Measurements from ENCODE around the gene JUND. TPM values are rescaled to one million over a fixed set of nuclear protein-coding genes. Genes with fewer than 3 reads are reported as not detected.
A peak's percentile ranks its signal among the peaks of the same experiment; 100 is the strongest.

JUND gene
- total and polyA plus RNA-seq, 9 donors: 75.1 to 178 (median 137) TPM

DNA sequence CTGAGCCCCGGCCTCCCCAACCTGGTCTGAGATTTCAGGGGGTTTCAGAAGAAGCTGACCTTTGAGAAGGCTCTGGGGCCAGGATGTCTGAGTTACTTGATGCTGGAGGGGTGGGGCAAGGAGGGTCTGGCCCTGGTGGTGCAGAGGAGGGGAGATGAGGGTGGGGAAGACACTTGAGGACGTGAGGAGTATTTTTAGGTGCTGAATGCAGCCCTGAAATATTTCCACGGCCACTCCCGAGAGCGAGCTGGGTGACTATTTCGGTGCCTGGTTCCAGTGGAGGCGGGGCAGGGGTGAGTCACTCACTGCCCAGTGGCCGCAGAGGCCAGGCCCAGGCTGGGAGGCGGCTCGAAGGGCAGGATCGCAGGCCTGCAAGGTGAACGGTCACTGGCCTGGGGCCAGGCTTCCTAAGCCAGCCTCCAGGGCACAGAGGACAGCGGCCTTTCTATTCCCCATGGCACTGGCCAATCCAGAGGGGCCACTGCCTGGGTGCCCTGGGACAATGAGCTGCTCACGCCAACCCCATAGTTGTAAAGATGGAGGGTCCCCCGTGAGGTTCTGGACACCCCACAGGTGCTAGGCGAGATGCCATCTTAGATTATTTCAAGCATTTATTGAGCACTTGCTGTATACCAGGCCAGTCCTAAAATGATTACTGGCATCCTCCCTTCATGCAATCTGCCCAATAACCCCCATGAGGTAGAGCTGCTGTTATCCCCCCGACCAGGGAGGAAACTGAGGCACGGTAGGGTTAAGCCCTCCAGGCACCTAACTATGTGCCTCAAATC is 19.7 kb upstream of the JUND start:
- Histone ChIP-seq H3K27ac (ENCODE audit: low read length) (peak overlapping the region; percentile 65), H3K36me3 (ENCODE audit: control insufficient read depth, insufficient read depth, low read length) (peaks cover 3% of the 10 kb centered on the region), H3K27me3 (ENCODE audit: control insufficient read depth, insufficient read depth, low read length) (no peaks in the 10 kb centered on the region), H3K4me1 (ENCODE audit: control insufficient read depth, insufficient read depth, low read length) (peaks cover 45% of the 10 kb centered on the region), H3K9me3 (replicated peaks; ENCODE audit: control insufficient read depth, low read depth, low read length) (no peaks in the 10 kb centered on the region), H3K4me3 (ENCODE audit: low read length) (no peak overlapping the region)
- peak; percentile 81 for DNase-seq
- 42% methylated on average over 13 of the region's 18 CpGs for WGBS (ENCODE audit: insufficient coverage)

DNA sequence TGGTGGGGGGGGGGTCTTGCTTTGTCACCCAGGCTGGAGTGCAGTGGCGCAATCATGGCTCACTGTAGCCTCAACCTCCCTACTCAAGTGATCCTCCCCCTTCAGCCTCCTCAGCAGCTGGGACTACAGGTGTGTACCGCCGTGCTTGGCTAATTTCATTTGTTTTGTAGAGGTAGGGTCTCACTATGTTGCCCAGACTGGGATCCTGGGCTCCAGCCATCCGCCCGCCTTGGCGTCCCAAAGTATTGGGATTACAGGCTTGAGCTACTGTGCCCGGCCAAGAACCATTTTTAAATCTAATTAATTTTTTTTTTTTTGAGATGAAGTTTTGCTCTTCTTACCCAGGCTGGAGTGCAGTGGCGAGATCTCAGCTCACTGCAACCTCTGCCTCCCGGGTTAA is 18.2 kb upstream of the JUND start:
- H3K9me3 ChIP-seq (replicated peaks; ENCODE audit: control insufficient read depth, low read depth, low read length): no peaks in the 10 kb centered on the region
- WGBS (ENCODE audit: insufficient coverage): no CpG with 5 or more reads among the region's 9 CpGs

GRCh38 chr19:18298601-18299000 is 17.2 kb upstream of the JUND start:
- Histone ChIP-seq H3K4me1 (ENCODE audit: control insufficient read depth, insufficient read depth, low read length) (peaks cover 22% of the 10 kb centered on the region), H3K36me3 (ENCODE audit: control insufficient read depth, insufficient read depth, low read length) (no peaks in the 10 kb centered on the region), H3K4me3 (ENCODE audit: low read length) (no peak overlapping the region), H3K27me3 (ENCODE audit: control insufficient read depth, insufficient read depth, low read length) (no peaks in the 10 kb centered on the region), H3K27ac (ENCODE audit: low read length) (no peak overlapping the region), H3K9me3 (replicated peaks; ENCODE audit: control insufficient read depth, low read depth, low read length) (no peaks in the 10 kb centered on the region)
- DNase-seq: no peak
- WGBS (ENCODE audit: insufficient coverage): 69% methylated on average over 3 of the region's 6 CpGs

More for the DNA sequence above, 18.2 kb upstream of the JUND start:
- Histone ChIP-seq H3K27ac (ENCODE audit: low read length) (no peak overlapping the region), H3K4me3 (ENCODE audit: low read length) (no peak overlapping the region), H3K4me1 (ENCODE audit: control insufficient read depth, insufficient read depth, low read length) (peaks cover 32% of the 10 kb centered on the region), H3K27me3 (ENCODE audit: control insufficient read depth, insufficient read depth, low read length) (no peaks in the 10 kb centered on the region), H3K36me3 (ENCODE audit: control insufficient read depth, insufficient read depth, low read length) (no peaks in the 10 kb centered on the region)
- DNase-seq: no peak

GRCh38 chr19:18297308-18297707 is 15.9 kb upstream of the JUND start:
- Histone ChIP-seq H3K4me3 (ENCODE audit: low read length) (no peak overlapping the region), H3K9me3 (replicated peaks; ENCODE audit: control insufficient read depth, low read depth, low read length) (no peaks in the 10 kb centered on the region), H3K27ac (ENCODE audit: low read length) (no peak overlapping the region), H3K4me1 (ENCODE audit: control insufficient read depth, insufficient read depth, low read length) (peaks cover 25% of the 10 kb centered on the region), H3K36me3 (ENCODE audit: control insufficient read depth, insufficient read depth, low read length) (no peaks in the 10 kb centered on the region), H3K27me3 (ENCODE audit: control insufficient read depth, insufficient read depth, low read length) (no peaks in the 10 kb centered on the region)
- no peak for DNase-seq
- WGBS (ENCODE audit: insufficient coverage): 8% methylated on average over 2 of the region's 4 CpGs

DNA sequence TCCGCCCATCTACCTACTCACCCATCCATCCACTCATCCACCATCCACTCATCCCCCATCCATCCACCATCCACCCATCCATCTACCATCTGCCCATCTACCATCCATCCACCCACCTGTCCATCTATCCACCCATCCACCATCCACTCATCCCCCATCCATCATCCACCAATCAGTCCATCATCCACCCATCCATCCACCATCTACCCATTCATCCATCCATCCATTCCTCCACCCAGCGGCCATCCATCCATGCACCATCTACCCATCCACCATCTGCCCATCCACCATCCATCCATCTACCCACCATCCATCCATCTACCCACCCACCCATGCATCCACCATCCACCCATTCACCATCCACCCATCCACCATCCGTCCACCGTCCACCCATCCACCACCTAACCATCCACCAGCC is 13.6 kb upstream of the JUND start:
- no peaks in the 10 kb centered on the region for H3K27me3 ChIP-seq (ENCODE audit: control insufficient read depth, insufficient read depth, low read length)
- no peak for DNase-seq
- WGBS (ENCODE audit: insufficient coverage): 98% methylated on average over 4 of the region's 4 CpGs
- no peak overlapping the region for H3K4me3 ChIP-seq (ENCODE audit: low read length)
- H3K36me3 ChIP-seq (ENCODE audit: control insufficient read depth, insufficient read depth, low read length): no peaks in the 10 kb centered on the region
- no peak overlapping the region for H3K27ac ChIP-seq (ENCODE audit: low read length)
- H3K4me1 ChIP-seq (ENCODE audit: control insufficient read depth, insufficient read depth, low read length): peaks cover 30% of the 10 kb centered on the region
- no peaks in the 10 kb centered on the region for H3K9me3 ChIP-seq (replicated peaks; ENCODE audit: control insufficient read depth, low read depth, low read length)

GRCh38 chr19:18294467-18294864 is 13.0 kb upstream of the JUND start:
- no peak overlapping the region for H3K27ac ChIP-seq (ENCODE audit: low read length)
- no peak overlapping the region for H3K4me3 ChIP-seq (ENCODE audit: low read length)
- no peaks in the 10 kb centered on the region for H3K27me3 ChIP-seq (ENCODE audit: control insufficient read depth, insufficient read depth, low read length)
- no peaks in the 10 kb centered on the region for H3K36me3 ChIP-seq (ENCODE audit: control insufficient read depth, insufficient read depth, low read length)
- WGBS (ENCODE audit: insufficient coverage): 61% methylated on average over 4 of the region's 9 CpGs
- no peak for DNase-seq
- peaks cover 32% of the 10 kb centered on the region for H3K4me1 ChIP-seq (ENCODE audit: control insufficient read depth, insufficient read depth, low read length)
- no peaks in the 10 kb centered on the region for H3K9me3 ChIP-seq (replicated peaks; ENCODE audit: control insufficient read depth, low read depth, low read length)

DNA sequence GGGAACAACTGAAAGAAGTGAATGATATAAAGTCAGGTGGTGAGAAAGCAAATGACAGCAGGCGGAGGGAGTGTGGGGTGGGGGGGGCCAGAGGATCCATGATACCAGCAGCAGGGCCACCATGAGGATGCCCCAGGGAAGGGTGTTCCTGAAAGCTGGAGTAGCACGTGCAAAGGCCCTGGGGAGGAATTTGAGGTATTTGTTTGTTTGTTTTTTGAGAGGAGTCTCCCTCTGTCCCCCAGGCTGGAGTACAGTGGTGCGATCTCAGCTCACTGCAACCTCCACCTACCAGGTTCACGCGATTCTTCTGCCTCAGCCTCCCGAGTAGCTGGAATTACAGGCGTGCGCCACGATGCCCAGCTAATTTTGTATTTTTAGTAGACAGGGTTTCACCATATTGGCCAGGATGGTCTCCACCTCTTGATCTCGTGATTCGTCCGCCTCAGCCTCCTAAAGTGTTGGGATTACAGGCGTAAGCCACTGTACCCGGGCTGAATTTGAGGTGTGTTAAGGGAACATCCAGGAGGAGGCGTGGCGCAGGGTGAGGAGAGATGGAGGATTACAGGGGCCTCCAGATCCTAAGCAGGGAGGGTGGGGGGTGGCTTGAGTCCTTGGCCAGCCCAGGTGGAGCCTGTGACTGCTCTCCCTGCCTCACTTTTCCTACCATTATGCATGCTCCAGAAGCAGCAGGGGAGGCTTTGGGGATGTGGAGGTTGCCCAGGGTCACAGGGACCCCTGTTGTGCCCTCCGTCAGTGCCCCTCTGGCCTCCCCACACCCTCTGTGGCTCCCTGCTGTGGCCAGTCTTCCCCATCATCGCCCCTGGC is 12.4 kb upstream of the JUND start:
- no peaks in the 10 kb centered on the region for H3K36me3 ChIP-seq (ENCODE audit: control insufficient read depth, insufficient read depth, low read length)
- H3K27me3 ChIP-seq (ENCODE audit: control insufficient read depth, insufficient read depth, low read length): no peaks in the 10 kb centered on the region
- no peak overlapping the region for H3K4me3 ChIP-seq (ENCODE audit: low read length)
- WGBS (ENCODE audit: insufficient coverage): 48% methylated on average over 9 of the region's 18 CpGs
- no peaks in the 10 kb centered on the region for H3K9me3 ChIP-seq (replicated peaks; ENCODE audit: control insufficient read depth, low read depth, low read length)
- H3K4me1 ChIP-seq (ENCODE audit: control insufficient read depth, insufficient read depth, low read length): peaks cover 32% of the 10 kb centered on the region
- DNase-seq: no peak
- peak overlapping the region; percentile 95 for H3K27ac ChIP-seq (ENCODE audit: low read length)

- H3K4me3 ChIP-seq (ENCODE audit: low read length): peak overlapping the region; percentile 68
- H3K36me3 ChIP-seq (ENCODE audit: control insufficient read depth, insufficient read depth, low read length): no peaks in the 10 kb centered on the region
- H3K27me3 ChIP-seq (ENCODE audit: control insufficient read depth, insufficient read depth, low read length): no peaks in the 10 kb centered on the region
- H3K4me1 ChIP-seq (ENCODE audit: control insufficient read depth, insufficient read depth, low read length): peaks cover 36% of the 10 kb centered on the region
- WGBS (ENCODE audit: insufficient coverage): 19% methylated on average over 16 of the region's 31 CpGs
- no peaks in the 10 kb centered on the region for H3K9me3 ChIP-seq (replicated peaks; ENCODE audit: control insufficient read depth, low read depth, low read length)
- peak overlapping the region; percentile 95 for H3K27ac ChIP-seq (ENCODE audit: low read length)
- DNase-seq: peak; percentile 96
Measured at GRCh38 chr19:18292810-18293641, 11.6 kb upstream of the JUND start.

GRCh38 chr19:18292462-18292809 is 11.0 kb upstream of the JUND start:
- DNase-seq: no peak
- peak overlapping the region; percentile 68 for H3K4me3 ChIP-seq (ENCODE audit: low read length)
- H3K27ac ChIP-seq (ENCODE audit: low read length): peak overlapping the region; percentile 95
- WGBS (ENCODE audit: insufficient coverage): 0% methylated on average over 6 of the region's 20 CpGs
- no peaks in the 10 kb centered on the region for H3K27me3 ChIP-seq (ENCODE audit: control insufficient read depth, insufficient read depth, low read length)
- H3K36me3 ChIP-seq (ENCODE audit: control insufficient read depth, insufficient read depth, low read length): no peaks in the 10 kb centered on the region
- H3K9me3 ChIP-seq (replicated peaks; ENCODE audit: control insufficient read depth, low read depth, low read length): no peaks in the 10 kb centered on the region
- peaks cover 42% of the 10 kb centered on the region for H3K4me1 ChIP-seq (ENCODE audit: control insufficient read depth, insufficient read depth, low read length)

Measured in muscle of leg (tissue), 11 donors.